ENCODE results near the gene ATF1.
"Not testable (repeated sequence)": the region's sequence is repeated elsewhere in the genome, so short reads cannot be mapped to it uniquely, and the experiment has no call there.

ATF1 gene

GRCh38 chr12:50862316-50862715, 98.4 kb downstream of the ATF1 start:
- DNase-seq (ENCODE audit: low read depth): peak; percentile 12

- no peak for DNase-seq (ENCODE audit: low read depth)
Observed at GRCh38 chr12:50865266-50865665, 101.4 kb downstream of the ATF1 start.

- not testable (repeated sequence) for DNase-seq (ENCODE audit: low read depth)
Observed at GRCh38 chr12:50868881-50869280, 105.0 kb downstream of the ATF1 start.
